ENCODE results near the gene CDH22.

GRCh38 chr20:46192376-46192944 lies 115.8 kb downstream of the CDH22 start:
- no peak for TF ChIP-seq CTCF (IDR thresholded peaks at IDR 0.05; ENCODE audit: borderline replicate concordance, extremely low read depth, low read length, poor library complexity, severe bottlenecking)
- no peak for TF ChIP-seq EZH2 (IDR thresholded peaks at IDR 0.05; ENCODE audit: borderline replicate concordance, low read depth, low read length, severe bottlenecking)

Measured in DND-41 (cell line).